GM12892 (cell line): ENCODE measurements around the gene ZNF786.

ENCODE experiments used
- POLR2A ChIP-seq: IDR thresholded peaks from 2 replicates; pipeline ENCODE4 v1.6.1; 2011; ENCODE audit warnings: low read depth, low read length, control low read depth
- POLR2AphosphoS5 ChIP-seq: IDR thresholded peaks from 2 replicates; pipeline ENCODE4 v1.6.1; 2011; ENCODE audit warnings: low read depth, low read length, control low read depth

GRCh38 chr7:149102666-149103065, 12.1 kb upstream of the ZNF786 start:
- no peak for TF ChIP-seq POLR2AphosphoS5
- no peak for TF ChIP-seq POLR2A
